Endothelial cell (in vitro differentiated cells): ENCODE measurements around the gene ORC5. TPM values are rescaled to one million over a fixed set of nuclear protein-coding genes. Genes with fewer than 3 reads are reported as not detected.
"Not testable (repeated sequence)": the region's sequence is repeated elsewhere in the genome, so short reads cannot be mapped to it uniquely, and the experiment has no call there.

Source experiments
- DNase-seq: peaks from one replicate; pipeline ENCODE4 v3.0.0; 2021; ENCODE audit warnings: low spot score
- H3K27ac Mint-ChIP-seq: one replicate; pipeline ENCODE4 v1.8.0; 2021; ENCODE audit warnings: mixed read lengths, inconsistent platforms; ENCODE audit not compliant: unreplicated experiment
- H3K27me3 Mint-ChIP-seq: one replicate; pipeline ENCODE4 v1.8.0; 2021; ENCODE audit warnings: mild to moderate bottlenecking, moderate library complexity, mixed read lengths, inconsistent platforms; ENCODE audit not compliant: unreplicated experiment
- H3K36me3 Mint-ChIP-seq: one replicate; pipeline ENCODE4 v1.8.0; 2021; ENCODE audit warnings: mild to moderate bottlenecking, low read depth, mixed read lengths, inconsistent platforms; ENCODE audit not compliant: unreplicated experiment
- H3K4me1 Mint-ChIP-seq: one replicate; pipeline ENCODE4 v1.8.0; 2021; ENCODE audit warnings: mild to moderate bottlenecking, mixed read lengths, inconsistent platforms; ENCODE audit not compliant: unreplicated experiment
- H3K4me3 Mint-ChIP-seq: one replicate; pipeline ENCODE4 v1.8.0; 2021; ENCODE audit warnings: mild to moderate bottlenecking, mixed read lengths, inconsistent platforms; ENCODE audit not compliant: unreplicated experiment
- H3K9me3 Mint-ChIP-seq: one replicate; pipeline ENCODE4 v1.8.0; 2021; ENCODE audit warnings: mixed read lengths, inconsistent platforms; ENCODE audit not compliant: unreplicated experiment
- total RNA-seq: library from RNA; stranded (reverse); fragmentation: NEBNext Ultra II Directional; extraction: Animal tissue kit (Norgen Biotek cat#: 25700); gene quantifications from one replicate; pipeline ENCODE4 v1.2.1, GENCODE V29; 2021; ENCODE audit not compliant: unreplicated experiment
- TF ChIP-seq, protein P1 (sequence below): fragments of 200-600 bp; sonication (generic); IDR thresholded peaks from one replicate; pipeline ENCODE4 v1.5.0; 2021; ENCODE audit warnings: antibody characterized with exemption; ENCODE audit not compliant: unreplicated experiment

ORC5 gene
- total RNA-seq, 1 donor from 2014 or later: 16.7 TPM

DNA sequence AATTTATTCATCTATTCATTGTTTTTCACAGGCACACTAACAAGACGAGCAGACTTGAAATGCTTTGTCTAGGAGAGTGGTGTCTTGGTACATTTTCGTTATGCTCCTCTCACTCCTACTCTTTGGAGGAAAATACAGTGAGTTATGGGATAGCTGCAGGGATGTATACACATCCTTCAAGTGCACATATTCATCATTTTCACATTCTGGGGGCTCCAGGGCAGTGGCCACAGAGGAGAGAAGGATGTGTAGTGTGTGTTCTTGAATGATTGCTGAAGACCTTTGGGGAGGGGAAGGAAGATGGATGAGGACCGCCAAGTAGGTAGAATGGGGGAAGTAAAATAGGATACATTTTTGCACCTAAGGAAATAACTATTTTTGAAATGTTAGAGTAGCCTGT, 34.8 kb upstream of the ORC5 start:
- no peaks in the 10 kb centered on the region for H3K36me3 Mint-ChIP-seq
- H3K9me3 Mint-ChIP-seq: no peaks in the 10 kb centered on the region
- no peak overlapping the region for H3K27ac Mint-ChIP-seq
- H3K27me3 Mint-ChIP-seq: no peaks in the 10 kb centered on the region
- H3K4me1 Mint-ChIP-seq: no peaks in the 10 kb centered on the region
- no peak overlapping the region for H3K4me3 Mint-ChIP-seq
- TF ChIP-seq, protein P1, sequence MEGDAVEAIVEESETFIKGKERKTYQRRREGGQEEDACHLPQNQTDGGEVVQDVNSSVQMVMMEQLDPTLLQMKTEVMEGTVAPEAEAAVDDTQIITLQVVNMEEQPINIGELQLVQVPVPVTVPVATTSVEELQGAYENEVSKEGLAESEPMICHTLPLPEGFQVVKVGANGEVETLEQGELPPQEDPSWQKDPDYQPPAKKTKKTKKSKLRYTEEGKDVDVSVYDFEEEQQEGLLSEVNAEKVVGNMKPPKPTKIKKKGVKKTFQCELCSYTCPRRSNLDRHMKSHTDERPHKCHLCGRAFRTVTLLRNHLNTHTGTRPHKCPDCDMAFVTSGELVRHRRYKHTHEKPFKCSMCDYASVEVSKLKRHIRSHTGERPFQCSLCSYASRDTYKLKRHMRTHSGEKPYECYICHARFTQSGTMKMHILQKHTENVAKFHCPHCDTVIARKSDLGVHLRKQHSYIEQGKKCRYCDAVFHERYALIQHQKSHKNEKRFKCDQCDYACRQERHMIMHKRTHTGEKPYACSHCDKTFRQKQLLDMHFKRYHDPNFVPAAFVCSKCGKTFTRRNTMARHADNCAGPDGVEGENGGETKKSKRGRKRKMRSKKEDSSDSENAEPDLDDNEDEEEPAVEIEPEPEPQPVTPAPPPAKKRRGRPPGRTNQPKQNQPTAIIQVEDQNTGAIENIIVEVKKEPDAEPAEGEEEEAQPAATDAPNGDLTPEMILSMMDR: no peak
- DNase-seq: no peak

- no peak overlapping the region for H3K4me3 Mint-ChIP-seq
- TF ChIP-seq, protein P1: no peak
- no peaks in the 10 kb centered on the region for H3K27me3 Mint-ChIP-seq
- H3K36me3 Mint-ChIP-seq: no peaks in the 10 kb centered on the region
- no peaks in the 10 kb centered on the region for H3K9me3 Mint-ChIP-seq
- H3K4me1 Mint-ChIP-seq: no peaks in the 10 kb centered on the region
- no peak overlapping the region for H3K27ac Mint-ChIP-seq
- DNase-seq: no peak
Observed at GRCh38 chr7:104241538-104242209, 33.9 kb upstream of the ORC5 start.

DNA sequence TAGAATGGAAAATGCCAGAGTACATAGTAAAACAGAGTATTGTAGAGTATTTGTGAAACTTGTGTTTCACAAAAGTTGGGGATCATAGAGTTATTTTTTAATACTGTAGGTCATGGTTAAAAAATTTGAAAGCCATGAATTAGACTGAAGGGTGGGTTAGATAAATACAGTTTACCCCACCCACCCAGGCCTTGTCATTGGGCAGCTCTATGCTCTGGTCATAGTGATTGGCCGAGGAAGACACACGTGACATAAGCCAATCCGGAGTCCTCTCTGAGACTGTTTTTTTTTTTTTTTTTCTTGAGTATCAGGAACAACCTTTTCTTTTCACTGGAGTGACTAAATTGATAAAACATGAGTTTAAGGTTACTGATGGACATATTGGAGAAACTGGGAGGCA, 33.3 kb upstream of the ORC5 start:
- no peaks in the 10 kb centered on the region for H3K27me3 Mint-ChIP-seq

DNA sequence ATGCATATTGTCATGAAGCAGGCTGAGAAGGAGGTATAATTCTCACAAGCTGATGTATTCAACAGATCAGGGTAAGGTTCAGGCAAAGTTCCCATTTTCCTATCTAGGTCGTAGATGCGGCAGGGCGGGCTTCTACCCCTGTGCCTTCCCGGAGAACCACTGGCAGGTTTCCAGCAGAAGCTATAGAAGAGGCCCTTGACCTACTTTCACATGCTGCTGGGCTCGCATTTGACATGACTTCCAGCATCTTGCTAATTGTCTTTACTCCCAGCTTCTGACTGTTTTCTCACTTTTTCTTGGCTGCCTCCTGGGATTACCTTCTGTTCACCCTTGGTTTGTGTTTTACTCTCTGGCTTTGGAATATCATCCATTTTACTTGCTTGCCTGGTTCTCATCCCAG, 32.6 kb upstream of the ORC5 start:
- Mint-ChIP-seq H3K27ac (no peak overlapping the region), H3K27me3 (no peaks in the 10 kb centered on the region), H3K9me3 (no peaks in the 10 kb centered on the region), H3K4me3 (no peak overlapping the region), H3K36me3 (no peaks in the 10 kb centered on the region), H3K4me1 (no peaks in the 10 kb centered on the region)
- DNase-seq: no peak
- TF ChIP-seq, protein P1: no peak

More for the DNA sequence above, 33.3 kb upstream of the ORC5 start:
- no peaks in the 10 kb centered on the region for H3K36me3 Mint-ChIP-seq
- TF ChIP-seq, protein P1: no peak
- no peak for DNase-seq
- H3K9me3 Mint-ChIP-seq: no peaks in the 10 kb centered on the region
- no peaks in the 10 kb centered on the region for H3K4me1 Mint-ChIP-seq
- no peak overlapping the region for H3K27ac Mint-ChIP-seq
- no peak overlapping the region for H3K4me3 Mint-ChIP-seq

DNA sequence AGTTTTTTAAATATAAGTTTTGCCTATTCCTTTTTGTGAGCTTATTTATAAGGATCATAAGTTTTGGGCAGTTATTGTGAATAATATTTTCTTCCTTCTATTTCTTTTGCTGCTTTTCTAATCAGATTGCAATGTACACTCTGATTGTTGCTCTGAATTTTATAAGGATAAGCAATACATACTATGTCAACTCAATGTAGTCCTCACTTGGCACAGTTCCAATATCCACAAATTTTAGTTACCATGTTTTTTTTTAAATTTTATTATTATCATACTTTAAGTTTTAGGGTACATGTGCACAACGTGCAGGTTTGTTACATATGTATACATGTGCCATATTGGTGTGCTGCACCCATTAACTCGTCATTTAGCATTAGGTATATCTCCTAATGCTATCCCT, 27.2 kb upstream of the ORC5 start:
- not testable (repeated sequence) for DNase-seq, H3K36me3 Mint-ChIP-seq, H3K4me3 Mint-ChIP-seq, H3K4me1 Mint-ChIP-seq, H3K27ac Mint-ChIP-seq, H3K9me3 Mint-ChIP-seq, H3K27me3 Mint-ChIP-seq
